Esophagus muscularis mucosa (tissue), 4 donors: Measurements from ENCODE around the gene TMEM135. TPM values are rescaled to one million over a fixed set of nuclear protein-coding genes. Genes with fewer than 3 reads are reported as not detected.

ENCODE experiments used
- DNase-seq: peaks from one replicate; pipeline ENCODE4 v3.0.0-alpha.2; 2017; ENCODE audit errors: extremely low spot score
- H3K27ac ChIP-seq, 4 donors: fragments of 200-600 bp; sonication (generic); replicated peaks in 1 of 4; 1 replicate in 3 of 4; 2 replicates in 1 of 4; pipeline ENCODE4 v1.5.1; 2016 to 2019; ENCODE audit warnings: mild to moderate bottlenecking in 1 of 4
- H3K27me3 ChIP-seq, 4 donors: fragments of 200-600 bp; sonication (generic); one replicate each; pipeline versions ENCODE4 v1.5.1 to v1.6.0; 2016 to 2019
- H3K36me3 ChIP-seq, 4 donors: fragments of 200-600 bp; sonication (generic); one replicate each; pipeline ENCODE4 v1.5.1; 2016 to 2019
- H3K4me1 ChIP-seq, 4 donors: fragments of 200-600 bp; sonication (generic); one replicate each; pipeline ENCODE4 v1.5.1; 2016 to 2019
- H3K4me3 ChIP-seq, 4 donors: fragments of 200-600 bp; sonication (generic); 1 replicate in 2 of 4; 2 replicates in 2 of 4; pipeline ENCODE4 v1.5.1; 2016 to 2019; ENCODE audit warnings: mild to moderate bottlenecking in 4 of 4, moderate library complexity in 1 of 4
- H3K9me3 ChIP-seq, 4 donors: fragments of 200-600 bp; sonication (generic); 1 replicate in 3 of 4; 2 replicates in 1 of 4; pipeline ENCODE4 v1.5.1; 2016 to 2019
- EP300 ChIP-seq: sonication (generic); formaldehyde crosslinking; IDR thresholded peaks from one replicate; pipeline ENCODE4 v1.6.1; 2017; ENCODE audit warnings: antibody characterized with exemption
- POLR2A ChIP-seq: fragments of 450-650 bp; IDR thresholded peaks from one replicate; pipeline ENCODE4 v1.6.1; 2017; ENCODE audit warnings: antibody characterized with exemption, moderate library complexity, mild to moderate bottlenecking, low read depth
- POLR2AphosphoS5 ChIP-seq, 2 donors: sonication (generic); formaldehyde crosslinking; IDR thresholded peaks; one replicate each; pipeline ENCODE4 v1.6.1; 2017; ENCODE audit warnings: antibody characterized with exemption in 2 of 2
- WGBS: methylation state at CpG from one replicate; pipeline ENCODE4 v1.1.5; 2018; 5-methylcytosine and 5-hydroxymethylcytosine counted together
- intact Hi-C: fragments of 100-400 bp; cut with DNase I; formaldehyde crosslinking; loops from one replicate; pipeline ENCODE4 v1.15.1; 2023
- total RNA-seq, 4 donors: library from RNA; depleted of rRNA; stranded (reverse); fragments of >200 nt; gene quantifications; one replicate each; pipeline versions ENCODE4 v1.1.0 to v1.2.1, GENCODE V29; 2016
- TF ChIP-seq, protein P1 (sequence below), 3 experiments: fragments of 200-600 bp in 2 of 3; fragments of 450-650 bp in 1 of 3; sonication (generic) in 2 of 3; IDR thresholded peaks; one replicate each; pipeline ENCODE4 v1.5.1; 2017 to 2019; ENCODE audit warnings: antibody characterized with exemption in 3 of 3, mild to moderate bottlenecking in 2 of 3, moderate library complexity in 1 of 3

Gene TMEM135
- total RNA-seq, 4 donors from 2014 or later = 11.6 to 19.5 (median 14.9) TPM

DNA sequence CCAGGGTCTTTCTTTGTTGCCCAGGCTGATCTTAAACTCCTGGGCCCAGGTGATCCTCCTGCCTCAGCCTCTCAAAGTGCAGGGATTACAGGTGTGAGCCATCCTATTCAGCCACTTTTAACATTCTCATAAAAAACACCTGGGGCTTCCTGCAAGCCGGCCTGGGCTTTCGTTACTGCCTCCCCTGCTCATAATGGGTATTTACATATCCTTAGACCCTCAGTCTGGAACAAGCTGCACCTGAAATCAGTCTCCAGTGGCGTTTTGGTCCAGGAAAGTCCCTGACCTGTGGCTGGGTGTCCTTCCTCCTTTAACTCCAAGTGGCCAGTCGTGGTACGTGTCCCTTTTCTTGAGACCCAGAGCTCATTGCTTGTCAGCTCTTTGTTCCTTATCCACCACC, 320.7 kb downstream of the TMEM135 start:
- Histone ChIP-seq H3K27me3 (no peaks in the 10 kb centered on the region), H3K4me3 (no peak overlapping the region), H3K36me3 (no peaks in the 10 kb centered on the region), H3K9me3 (no peaks in the 10 kb centered on the region), H3K4me1 (peaks cover 7 to 18% (median 13%) of the 10 kb centered on the region in 4 donors), H3K27ac (no peak overlapping the region)
- intact Hi-C loops = loop anchor here (10.0 kb wide), 1 partner anchor 1196 kb away; no protein-coding TSS in a partner anchor
- no peak for DNase-seq
- WGBS = 91% methylated on average over 5 of the region's 5 CpGs
- TF ChIP-seq POLR2A (no peak), EP300 (no peak), POLR2AphosphoS5 (IDR thresholded peaks at IDR 0.05) (no peak)
- TF ChIP-seq, protein P1, sequence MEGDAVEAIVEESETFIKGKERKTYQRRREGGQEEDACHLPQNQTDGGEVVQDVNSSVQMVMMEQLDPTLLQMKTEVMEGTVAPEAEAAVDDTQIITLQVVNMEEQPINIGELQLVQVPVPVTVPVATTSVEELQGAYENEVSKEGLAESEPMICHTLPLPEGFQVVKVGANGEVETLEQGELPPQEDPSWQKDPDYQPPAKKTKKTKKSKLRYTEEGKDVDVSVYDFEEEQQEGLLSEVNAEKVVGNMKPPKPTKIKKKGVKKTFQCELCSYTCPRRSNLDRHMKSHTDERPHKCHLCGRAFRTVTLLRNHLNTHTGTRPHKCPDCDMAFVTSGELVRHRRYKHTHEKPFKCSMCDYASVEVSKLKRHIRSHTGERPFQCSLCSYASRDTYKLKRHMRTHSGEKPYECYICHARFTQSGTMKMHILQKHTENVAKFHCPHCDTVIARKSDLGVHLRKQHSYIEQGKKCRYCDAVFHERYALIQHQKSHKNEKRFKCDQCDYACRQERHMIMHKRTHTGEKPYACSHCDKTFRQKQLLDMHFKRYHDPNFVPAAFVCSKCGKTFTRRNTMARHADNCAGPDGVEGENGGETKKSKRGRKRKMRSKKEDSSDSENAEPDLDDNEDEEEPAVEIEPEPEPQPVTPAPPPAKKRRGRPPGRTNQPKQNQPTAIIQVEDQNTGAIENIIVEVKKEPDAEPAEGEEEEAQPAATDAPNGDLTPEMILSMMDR (IDR thresholded peaks at IDR 0.05) = no peak

- Histone ChIP-seq H3K4me3 (no peak overlapping the region), H3K9me3 (no peaks in the 10 kb centered on the region), H3K36me3 (no peaks in the 10 kb centered on the region), H3K27ac (no peak overlapping the region), H3K27me3 (no peaks in the 10 kb centered on the region), H3K4me1 (peaks cover 3 to 11% (median 9%) of the 10 kb centered on the region in 4 donors)
- peak; percentile 90 for DNase-seq
- 93% methylated on average over 4 of the region's 6 CpGs for WGBS
- TF ChIP-seq POLR2AphosphoS5 (IDR thresholded peaks at IDR 0.05) (no peak), EP300 (no peak), POLR2A (no peak)
- TF ChIP-seq, protein P1 (IDR thresholded peaks at IDR 0.05) = no peak
- intact Hi-C loops = loop anchor here (10.0 kb wide), 1 partner anchor 1195 kb away; no protein-coding TSS in a partner anchor
These were observed 321.7 kb downstream of the TMEM135 start for GRCh38 chr11:87359401-87359800.

DNA sequence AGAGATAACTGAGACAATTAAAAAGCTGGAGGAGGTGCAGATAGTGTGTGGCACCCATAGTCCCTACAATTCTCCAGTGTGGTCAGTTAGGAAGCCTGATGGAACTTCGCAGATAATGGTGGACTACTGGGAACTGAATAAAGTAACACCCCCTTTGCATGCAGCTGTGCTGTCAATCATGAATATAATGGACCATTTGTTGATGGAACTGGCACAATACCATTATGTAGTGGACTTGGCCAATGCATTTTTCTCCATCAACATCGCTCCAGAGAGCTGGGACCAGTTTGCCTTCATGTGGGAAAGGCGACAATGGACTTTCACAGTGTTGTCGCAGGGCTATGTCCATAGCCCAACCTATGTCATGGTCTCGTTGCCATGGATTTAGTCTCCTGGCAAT, 324.2 kb downstream of the TMEM135 start:
- DNase-seq = no peak
- Histone ChIP-seq H3K9me3 (no peaks in the 10 kb centered on the region), H3K4me1 (peaks cover 0 to 3% (median 0%) of the 10 kb centered on the region in 4 donors), H3K27me3 (no peaks in the 10 kb centered on the region), H3K36me3 (no peaks in the 10 kb centered on the region), H3K27ac (no peak overlapping the region), H3K4me3 (no peak overlapping the region)
- TF ChIP-seq POLR2A = no peak
- no peak for TF ChIP-seq EP300
- no peak for TF ChIP-seq POLR2AphosphoS5 (IDR thresholded peaks at IDR 0.05)
- TF ChIP-seq, protein P1 (IDR thresholded peaks at IDR 0.05) = no peak
- 96% methylated on average over 5 of the region's 5 CpGs for WGBS
- intact Hi-C loops = no loop called here

DNA sequence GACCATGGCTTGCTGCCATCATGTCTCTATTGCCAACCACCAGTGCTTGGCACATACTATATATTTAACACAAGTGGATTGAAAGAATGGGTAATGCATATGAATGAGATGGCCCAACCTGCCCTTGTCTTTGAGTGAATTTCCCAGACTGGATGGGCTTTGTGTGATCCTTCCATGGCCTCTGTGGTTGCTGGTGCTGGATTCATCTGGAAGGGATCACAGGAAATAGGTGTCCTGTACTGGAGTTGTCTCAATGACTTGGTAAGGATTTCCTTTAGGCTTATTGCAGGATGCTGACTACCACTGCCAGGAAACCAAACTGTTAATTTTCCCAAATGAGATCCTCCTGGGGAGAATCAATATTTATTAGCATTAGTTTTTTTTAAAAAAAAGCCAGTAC, 328.6 kb downstream of the TMEM135 start:
- Histone ChIP-seq H3K4me1 (peaks cover 0 to 8% (median 3%) of the 10 kb centered on the region in 4 donors), H3K36me3 (no peaks in the 10 kb centered on the region), H3K9me3 (no peaks in the 10 kb centered on the region), H3K27ac (no peak overlapping the region), H3K27me3 (no peaks in the 10 kb centered on the region), H3K4me3 (no peak overlapping the region)
- no peak for TF ChIP-seq POLR2AphosphoS5 (IDR thresholded peaks at IDR 0.05)
- TF ChIP-seq EP300 = no peak
- TF ChIP-seq, protein P1 (IDR thresholded peaks at IDR 0.05) = no peak
- TF ChIP-seq POLR2A = no peak
- no peak for DNase-seq
- intact Hi-C loops = no loop called here
